Endodermal cell (in vitro differentiated cells): Measurements from ENCODE around the gene GOLGA8B. TPM values are rescaled to one million over a fixed set of nuclear protein-coding genes. Genes with fewer than 3 reads are reported as not detected.

Source experiments
- DNase-seq: peaks from one replicate; pipeline ENCODE4 v3.0.0-alpha.2; 2017
- H3K27ac ChIP-seq: 2 replicates; pipeline ENCODE4 v1.5.1; 2013; ENCODE audit warnings: mild to moderate bottlenecking, low read depth, low read length, moderate library complexity
- H3K27me3 ChIP-seq: 2 replicates; pipeline ENCODE4 v1.6.1; 2013; ENCODE audit warnings: mild to moderate bottlenecking, low read length, moderate library complexity; ENCODE audit not compliant: insufficient read depth, control insufficient read depth, poor library complexity, severe bottlenecking
- H3K36me3 ChIP-seq: 2 replicates; pipeline ENCODE4 v1.7.0; 2013; ENCODE audit warnings: mild to moderate bottlenecking, low read length, moderate library complexity; ENCODE audit not compliant: control insufficient read depth, insufficient read depth
- H3K4me1 ChIP-seq: one replicate; pipeline ENCODE4 v1.7.0; 2013; ENCODE audit warnings: low read length; ENCODE audit not compliant: control insufficient read depth, insufficient read depth
- H3K4me3 ChIP-seq: 2 replicates; pipeline ENCODE4 v1.5.1; 2013; ENCODE audit warnings: mild to moderate bottlenecking, low read length, moderate library complexity
- H3K9ac ChIP-seq: 2 replicates; pipeline ENCODE4 v1.6.1; 2013; ENCODE audit warnings: mild to moderate bottlenecking, low read length, moderate library complexity; ENCODE audit not compliant: poor library complexity, severe bottlenecking; ENCODE audit errors: extremely low read depth
- H3K9me3 ChIP-seq: 2 replicates; pipeline ENCODE4 v1.6.1; 2013; ENCODE audit warnings: mild to moderate bottlenecking, low read length, moderate library complexity; ENCODE audit not compliant: control insufficient read depth
- H3K27ac Mint-ChIP-seq: 2 replicates; pipeline ENCODE4 v1.8.0; 2020; ENCODE audit warnings: mixed read lengths
- H3K27me3 Mint-ChIP-seq: 2 replicates; pipeline ENCODE4 v1.8.0; 2021; ENCODE audit warnings: mild to moderate bottlenecking, mixed read lengths; ENCODE audit not compliant: insufficient read depth
- H3K36me3 Mint-ChIP-seq: 2 replicates; pipeline ENCODE4 v1.8.0; 2020; ENCODE audit warnings: low read depth, mixed read lengths
- H3K4me1 Mint-ChIP-seq: 2 replicates; pipeline ENCODE4 v1.8.0; 2020; ENCODE audit warnings: mixed read lengths
- H3K4me3 Mint-ChIP-seq: 2 replicates; pipeline ENCODE4 v1.8.0; 2020; ENCODE audit warnings: mild to moderate bottlenecking, moderate library complexity, mixed read lengths
- H3K9me3 Mint-ChIP-seq: 2 replicates; pipeline ENCODE4 v1.8.0; 2020; ENCODE audit warnings: mild to moderate bottlenecking, mixed read lengths
- CTCF ChIP-seq: fragments of 200-600 bp; sonication (generic); conservative IDR thresholded peaks from 2 replicates; pipeline ENCODE4 v1.5.0; 2021; ENCODE audit warnings: antibody characterized with exemption, mild to moderate bottlenecking
- WGBS, 2 experiments: methylation state at CpG; one replicate each; pipeline versions ENCODE4 v1.1.5 to v1.1.7; 2013; ENCODE audit warnings: missing lambda C conversion rate in 2 of 2, mixed read lengths in 1 of 2; ENCODE audit not compliant: insufficient coverage in 1 of 2, insufficient read length in 1 of 2; 5-methylcytosine and 5-hydroxymethylcytosine counted together
- total RNA-seq, 2 donors: library from RNA; stranded (reverse); fragmentation: NEBNext Ultra II Directional in 1 of 2; extraction: Animal tissue kit (Norgen Biotek cat#: 25700) in 1 of 2; gene quantifications; 2 replicates in 1 of 2; 3 replicates in 1 of 2; pipeline ENCODE4 v1.2.1, GENCODE V29; 2021

GOLGA8B gene
- total RNA-seq, 2 donors from 2014 or later: 74.9 to 98.6 TPM

GRCh38 chr15:34625007-34625406, 41.6 kb upstream of the GOLGA8B start:
- DNase-seq: no peak
- no peaks in the 10 kb centered on the region for H3K36me3 Mint-ChIP-seq
- H3K4me3 Mint-ChIP-seq: no peak overlapping the region
- WGBS, 2 experiments: 82% methylated on average over 2 of the region's 5 CpGs; no CpG with 5 or more reads in 1 of the 2 experiments
- no peaks in the 10 kb centered on the region for H3K27me3 Mint-ChIP-seq
- no peaks in the 10 kb centered on the region for H3K4me1 ChIP-seq
- no peaks in the 10 kb centered on the region for H3K9me3 ChIP-seq
- H3K36me3 ChIP-seq: no peaks in the 10 kb centered on the region
- peaks cover 4% of the 10 kb centered on the region for H3K27me3 ChIP-seq
- no peak overlapping the region for H3K27ac ChIP-seq
- H3K4me3 ChIP-seq: no peak overlapping the region
- no peak for TF ChIP-seq CTCF
- H3K9ac ChIP-seq: no peak overlapping the region
- no peak overlapping the region for H3K27ac Mint-ChIP-seq
- H3K9me3 Mint-ChIP-seq: no peaks in the 10 kb centered on the region
- no peaks in the 10 kb centered on the region for H3K4me1 Mint-ChIP-seq

GRCh38 chr15:34621675-34622074, 38.2 kb upstream of the GOLGA8B start:
- Histone ChIP-seq H3K9me3 (no peaks in the 10 kb centered on the region), H3K27me3 (peaks cover 11% of the 10 kb centered on the region), H3K4me3 (no peak overlapping the region), H3K9ac (no peak overlapping the region), H3K36me3 (no peaks in the 10 kb centered on the region), H3K27ac (no peak overlapping the region), H3K4me1 (no peaks in the 10 kb centered on the region)
- no peak overlapping the region for H3K4me3 Mint-ChIP-seq
- H3K4me1 Mint-ChIP-seq: no peaks in the 10 kb centered on the region
- 83 to 92% methylated on average over 4 to 5 of the region's 5 CpGs for WGBS, 2 experiments
- no peak for TF ChIP-seq CTCF
- no peak for DNase-seq
- no peaks in the 10 kb centered on the region for H3K36me3 Mint-ChIP-seq
- H3K9me3 Mint-ChIP-seq: no peaks in the 10 kb centered on the region
- H3K27me3 Mint-ChIP-seq: peaks cover 3% of the 10 kb centered on the region
- no peak overlapping the region for H3K27ac Mint-ChIP-seq

- Histone ChIP-seq H3K4me3 (no peak overlapping the region), H3K36me3 (no peaks in the 10 kb centered on the region), H3K9me3 (no peaks in the 10 kb centered on the region), H3K9ac (no peak overlapping the region), H3K4me1 (no peaks in the 10 kb centered on the region), H3K27me3 (peaks cover 11% of the 10 kb centered on the region), H3K27ac (no peak overlapping the region)
- Mint-ChIP-seq H3K4me1 (no peaks in the 10 kb centered on the region), H3K27me3 (peaks cover 3% of the 10 kb centered on the region), H3K9me3 (no peaks in the 10 kb centered on the region), H3K27ac (no peak overlapping the region), H3K4me3 (no peak overlapping the region), H3K36me3 (no peaks in the 10 kb centered on the region)
- DNase-seq: no peak
- TF ChIP-seq CTCF: no peak
- 82% methylated on average over 1 of the region's 2 CpGs; no CpG with 5 or more reads in 1 of the 2 experiments for whole genome bisulfite sequencing, 2 experiments
Observed at GRCh38 chr15:34620814-34621213, 37.4 kb upstream of the GOLGA8B start.
